HG03571 (cell line): Measurements from ENCODE around the gene GBX1.

ENCODE experiments used
- ATAC-seq: cut with Tn5 transposase; IDR thresholded peaks from one replicate; pipeline ENCODE4 v1.9.1; 2021; ENCODE audit not compliant: unreplicated experiment

The GBX1 gene

GRCh38 chr7:151194188-151194587 lies 26.7 kb upstream of the GBX1 start:
- no peak for ATAC-seq

- ATAC-seq = no peak
Measured at GRCh38 chr7:151193203-151193978, 25.9 kb upstream of the GBX1 start.

- no peak for ATAC-seq
Measured at GRCh38 chr7:151192002-151192539, 24.6 kb upstream of the GBX1 start.

DNA sequence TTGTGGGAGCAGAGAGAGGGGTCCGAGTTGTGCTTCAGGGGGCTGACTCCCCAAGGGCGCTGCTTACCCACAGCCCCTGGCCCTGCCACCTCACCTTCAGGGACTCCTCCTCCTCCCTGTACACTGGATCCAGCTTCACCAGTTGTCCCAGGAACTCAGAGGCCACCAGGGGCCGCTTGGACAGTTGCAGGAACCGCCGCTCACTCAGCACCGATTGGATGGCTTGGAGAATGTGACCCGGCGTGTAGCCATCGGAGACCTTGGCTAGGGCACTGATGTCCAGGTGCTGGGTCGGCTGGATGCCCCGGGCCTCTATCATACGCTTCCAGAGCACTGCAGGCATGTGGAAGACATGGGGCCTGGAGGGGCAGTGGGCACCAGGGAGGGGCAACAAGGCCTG lies 24.1 kb upstream of the GBX1 start:
- ATAC-seq = no peak

DNA sequence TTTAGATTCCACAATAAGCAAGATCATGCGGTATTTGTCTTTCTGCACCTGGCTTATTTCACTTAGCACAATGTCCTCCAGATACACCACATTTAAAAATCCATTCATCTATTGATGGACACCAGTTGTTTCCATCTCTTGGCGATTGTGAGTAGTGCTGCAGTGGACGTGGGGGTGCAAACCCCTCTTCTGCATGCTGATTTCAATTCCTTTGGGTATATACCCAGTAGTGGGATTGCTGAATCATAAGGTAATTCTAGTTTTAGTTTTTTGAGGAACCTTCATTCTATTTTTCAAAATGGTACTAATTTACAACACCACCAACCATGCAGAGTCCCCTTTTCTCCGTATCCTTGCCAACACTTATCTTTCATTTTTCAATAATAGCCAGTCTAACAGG lies 21.5 kb upstream of the GBX1 start:
- no peak for ATAC-seq

GRCh38 chr7:151188252-151188542 lies 20.7 kb upstream of the GBX1 start:
- no peak for ATAC-seq

DNA sequence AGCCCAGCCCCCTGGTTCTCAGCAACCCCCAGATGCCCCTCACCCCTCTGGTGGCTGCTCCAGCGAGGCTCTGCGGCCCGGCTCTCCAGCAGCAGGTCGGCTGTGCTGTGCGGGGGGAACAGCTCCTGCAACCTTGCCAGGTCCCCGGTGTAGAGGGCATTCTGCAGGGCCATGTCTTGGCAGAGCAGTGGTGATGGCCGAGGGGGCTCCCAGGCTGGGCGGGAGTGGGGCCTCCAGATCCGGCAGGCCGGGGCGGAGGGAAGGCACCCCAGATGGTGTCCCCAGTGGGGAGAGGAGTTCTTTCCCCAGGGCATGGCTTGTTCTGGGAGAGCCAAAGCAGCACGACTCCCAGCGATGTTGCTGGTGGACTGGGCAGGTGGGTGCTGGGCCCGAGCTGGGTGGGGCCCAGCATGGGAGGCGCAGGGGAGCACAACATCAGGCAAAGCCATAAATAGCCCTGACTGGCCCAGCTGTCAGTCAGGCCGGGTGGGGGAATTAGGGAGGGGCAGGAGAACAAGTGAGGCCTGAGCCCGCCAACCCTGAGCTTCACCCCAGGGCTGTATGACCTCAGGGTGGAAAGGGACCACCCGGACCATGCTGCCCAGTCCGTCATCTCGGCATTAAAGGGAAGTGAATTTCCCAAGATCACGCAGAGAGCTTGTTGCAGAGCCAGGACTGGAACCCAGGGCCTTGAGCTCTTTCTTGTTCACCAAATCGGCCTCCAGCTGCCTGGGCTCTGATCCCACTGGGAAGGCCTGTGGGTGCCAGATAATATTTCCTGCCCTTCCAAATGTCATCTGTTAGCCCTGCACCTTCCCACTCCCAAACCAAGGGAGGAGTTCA lies 20.1 kb upstream of the GBX1 start:
- no peak for ATAC-seq

- no peak for ATAC-seq
Measured at GRCh38 chr7:151186640-151187408, 19.3 kb upstream of the GBX1 start, which contains the start of gene ASB10. TSS of gene ASB10 (minus strand) at chr7:151187250. CDS start at chr7:151187130, 120 bp downstream.

DNA sequence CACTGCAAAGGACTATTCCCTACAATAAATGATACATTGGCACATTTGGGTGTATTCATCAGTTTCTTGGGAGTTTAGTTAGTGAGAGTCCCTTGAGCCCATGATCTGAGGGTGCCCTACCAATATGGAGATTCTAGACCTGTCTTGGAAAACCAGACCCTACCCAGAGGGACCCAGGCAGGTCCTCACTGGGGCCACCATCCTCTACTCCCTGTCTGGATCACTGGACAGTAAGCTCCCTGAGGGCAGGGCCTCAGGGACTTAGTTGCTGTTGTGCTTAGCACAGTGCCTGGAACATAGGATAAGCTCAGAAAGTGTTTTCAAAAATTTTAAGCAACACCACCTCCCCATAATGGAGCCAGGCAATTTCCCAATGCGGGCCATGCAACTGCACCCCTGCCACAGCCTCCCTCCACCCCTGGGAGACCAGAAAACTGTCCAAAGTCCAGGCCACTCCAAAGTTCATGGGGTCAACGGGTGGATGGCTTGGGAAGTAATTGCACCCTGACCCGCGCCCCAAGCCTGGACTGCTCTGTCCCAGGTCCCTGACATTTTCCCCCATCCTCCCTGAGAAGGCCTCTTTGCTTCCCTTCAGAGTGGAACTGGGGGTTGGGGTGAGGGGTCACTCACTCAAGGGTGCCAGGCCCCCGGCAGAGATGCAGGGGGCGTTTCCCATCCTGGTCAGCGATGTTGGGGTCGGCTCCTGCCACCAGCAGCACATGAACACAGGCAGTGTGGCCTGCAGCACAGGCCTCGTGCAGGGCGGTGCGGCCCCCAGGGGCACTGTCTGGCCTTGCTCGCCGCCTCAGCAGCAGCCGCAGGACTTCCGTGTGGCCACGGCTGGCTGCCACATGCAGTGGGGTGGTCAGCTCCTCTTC lies 18.5 kb upstream of the GBX1 start:
- no peak for ATAC-seq

DNA sequence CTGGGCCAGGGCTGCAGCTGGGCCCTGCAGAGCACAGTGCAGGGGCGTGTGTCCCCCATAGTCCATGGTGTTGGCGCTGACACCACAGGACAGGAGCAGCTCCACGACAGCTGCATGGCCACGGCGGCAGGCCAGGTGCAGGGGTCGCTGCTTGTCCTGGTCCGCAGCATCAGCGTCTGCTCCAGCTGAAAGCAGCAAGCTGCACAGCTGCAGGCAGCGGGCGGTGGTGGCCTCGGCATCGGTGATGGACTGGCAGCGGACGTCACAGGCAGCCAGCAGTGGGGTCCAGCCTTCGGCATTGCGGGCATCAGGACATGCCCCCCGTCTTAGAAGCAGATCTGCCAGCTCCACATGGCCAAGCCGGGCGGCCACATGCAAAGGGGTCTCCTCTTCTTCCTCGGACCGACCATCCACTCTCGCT lies 13.5 kb upstream of the GBX1 start:
- ATAC-seq = no peak

DNA sequence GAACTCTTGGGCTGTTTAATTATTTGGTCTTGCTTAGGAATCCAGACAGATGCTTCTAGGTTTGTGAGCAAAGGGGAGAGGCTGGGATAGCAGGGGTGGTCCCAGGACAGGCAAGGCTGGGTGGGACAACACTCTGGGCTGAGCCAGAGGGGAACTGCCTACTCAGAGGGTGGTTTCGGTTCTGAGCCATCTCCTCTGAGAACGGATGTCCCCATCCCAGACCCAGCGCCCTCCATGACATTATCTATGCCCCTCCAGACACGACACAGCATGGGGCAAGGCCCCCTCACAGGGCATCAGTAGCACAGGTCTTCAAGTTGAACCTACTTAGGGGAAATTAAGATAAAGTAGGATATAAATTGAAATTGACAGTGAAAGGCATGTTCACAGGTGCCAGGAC lies 12.5 kb upstream of the GBX1 start:
- ATAC-seq = no peak

GRCh38 chr7:151179287-151179860 lies 11.9 kb upstream of the GBX1 start:
- no peak for ATAC-seq

DNA sequence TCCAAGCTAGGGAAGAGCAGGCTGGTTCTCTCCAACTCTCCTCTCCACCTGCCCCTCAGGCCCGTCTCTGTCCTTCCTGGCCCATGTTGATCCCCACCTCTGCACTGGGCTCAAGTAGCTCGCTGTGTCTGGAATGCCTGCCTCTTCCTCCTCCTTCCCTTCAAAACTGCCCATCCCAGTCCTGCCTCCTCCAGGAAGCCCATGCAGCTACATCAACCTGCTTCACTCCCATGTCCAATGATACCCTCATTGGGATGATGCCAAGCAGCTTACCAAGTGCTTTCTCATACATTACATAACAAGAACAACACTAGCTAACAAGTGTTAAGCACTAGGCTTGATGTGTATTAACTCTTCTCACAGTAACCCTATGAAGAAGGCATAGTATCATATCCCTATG lies 11.3 kb upstream of the GBX1 start:
- no peak for ATAC-seq

- no peak for ATAC-seq
Measured at GRCh38 chr7:151178236-151178635, 10.7 kb upstream of the GBX1 start.

DNA sequence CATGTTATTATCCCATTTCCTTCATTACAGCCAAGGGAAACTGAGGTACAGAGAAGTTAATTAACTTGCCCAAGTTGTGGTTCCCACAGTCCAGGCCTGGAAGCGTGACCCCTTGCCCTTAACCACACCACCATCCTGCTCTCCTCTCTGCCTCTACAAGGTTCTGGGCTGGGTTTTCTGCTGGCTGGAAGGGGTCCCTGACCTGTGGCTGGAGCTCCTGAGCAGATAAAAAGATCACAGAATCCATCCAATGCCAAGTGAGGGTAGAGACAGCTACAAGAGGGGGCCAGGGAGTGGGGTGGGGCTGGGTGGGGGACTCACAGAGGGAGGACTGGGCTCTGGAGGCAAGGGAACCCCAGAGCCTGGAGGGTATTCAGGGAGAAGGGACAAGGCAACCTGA lies 9.8 kb upstream of the GBX1 start:
- no peak for ATAC-seq

- ATAC-seq = no peak
Measured at GRCh38 chr7:151176401-151176800, 8.9 kb upstream of the GBX1 start.

GRCh38 chr7:151175793-151176311 lies 8.4 kb upstream of the GBX1 start:
- ATAC-seq = no peak

DNA sequence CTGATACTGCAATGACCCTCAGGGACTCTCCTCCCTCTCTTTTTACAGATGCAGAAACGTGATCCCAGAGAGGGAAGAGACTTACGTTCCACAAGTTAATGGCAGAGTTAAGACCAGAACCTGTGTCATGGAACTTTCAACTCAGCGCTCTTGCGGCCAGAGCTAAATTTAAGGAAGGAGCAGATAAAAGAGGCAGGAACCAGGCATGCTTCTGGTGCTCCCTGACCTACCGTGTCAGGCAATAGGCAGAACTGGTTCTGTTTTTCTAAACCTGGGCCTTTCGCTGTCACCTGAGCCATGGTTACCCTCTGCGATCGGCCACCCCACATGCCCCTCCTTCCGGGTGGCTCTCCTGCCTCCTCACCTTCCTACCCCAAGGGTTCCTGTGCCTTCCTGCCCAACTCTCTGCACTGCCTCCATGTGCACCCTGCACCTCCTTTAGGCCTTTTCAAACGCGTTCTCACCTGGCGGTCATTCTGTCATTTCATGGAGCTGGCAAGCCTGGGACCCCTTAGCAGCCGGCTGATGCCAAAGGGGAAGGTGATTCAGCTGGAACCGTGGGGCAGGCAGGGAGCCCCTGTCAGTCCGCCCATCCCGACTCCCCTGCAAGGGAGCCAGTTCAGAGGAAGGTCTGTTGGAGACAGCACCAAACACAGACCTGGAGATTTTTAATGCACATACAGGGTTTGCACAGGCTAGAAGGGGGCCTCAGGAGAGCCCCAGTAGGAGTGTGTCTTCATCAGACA lies 7.7 kb upstream of the GBX1 start:
- ATAC-seq = no peak
